Mucosa of rectum (tissue), 2 donors: Measurements from ENCODE around the gene PAK5.
"Not testable (repeated sequence)": the region's sequence is repeated elsewhere in the genome, so short reads cannot be mapped to it uniquely, and the experiment has no call there.

Experiments used
- H3K27ac ChIP-seq, 2 donors: one replicate each; pipeline ENCODE4 v1.7.0; 2013; ENCODE audit warnings: inconsistent platforms in 2 of 2, low read depth in 2 of 2, low read length in 2 of 2
- H3K27me3 ChIP-seq, 2 donors: one replicate each; pipeline ENCODE4 v1.7.0; 2013; ENCODE audit warnings: low read length in 2 of 2; ENCODE audit not compliant: control insufficient read depth in 2 of 2, insufficient read depth in 2 of 2
- H3K36me3 ChIP-seq, 2 donors: one replicate each; pipeline ENCODE4 v1.7.0; 2013; ENCODE audit warnings: low read length in 2 of 2; ENCODE audit not compliant: control insufficient read depth in 2 of 2, insufficient read depth in 2 of 2
- H3K4me1 ChIP-seq, 2 donors: one replicate each; pipeline ENCODE4 v1.7.0; 2013; ENCODE audit warnings: low read length in 2 of 2, mild to moderate bottlenecking in 1 of 2; ENCODE audit not compliant: control insufficient read depth in 2 of 2, insufficient read depth in 2 of 2
- H3K4me3 ChIP-seq, 2 donors: one replicate each; pipeline ENCODE4 v1.7.0; 2013; ENCODE audit warnings: low read length in 2 of 2
- H3K9ac ChIP-seq, 2 donors: one replicate each; pipeline ENCODE4 v1.7.0; 2013; ENCODE audit warnings: low read length in 2 of 2, low read depth in 1 of 2, mild to moderate bottlenecking in 1 of 2
- H3K9me3 ChIP-seq, 2 donors: one replicate each; pipeline ENCODE4 v1.7.0; 2013; ENCODE audit warnings: low read length in 2 of 2; ENCODE audit not compliant: control insufficient read depth in 2 of 2
- donor health status: healthy.
- donor health status: Normal muscosa, but diverticular disease.

Gene PAK5

GRCh38 chr20:9660236-9660868 lies 178.5 kb downstream of the PAK5 start:
- no peak overlapping the region for H3K27ac ChIP-seq
- no peak overlapping the region for H3K4me3 ChIP-seq
- H3K9me3 ChIP-seq = no peaks in the 10 kb centered on the region
- H3K36me3 ChIP-seq = no peaks in the 10 kb centered on the region
- H3K27me3 ChIP-seq = no peaks in the 10 kb centered on the region
- no peaks in the 10 kb centered on the region for H3K4me1 ChIP-seq
- no peak overlapping the region for H3K9ac ChIP-seq

GRCh38 chr20:9647741-9648140 lies 191.1 kb downstream of the PAK5 start:
- Histone ChIP-seq H3K27ac (no peak overlapping the region), H3K9ac (no peak overlapping the region), H3K27me3 (peaks cover 0 to 3% of the 10 kb centered on the region in 2 donors), H3K9me3 (no peaks in the 10 kb centered on the region), H3K4me3 (no peak overlapping the region), H3K36me3 (no peaks in the 10 kb centered on the region), H3K4me1 (no peaks in the 10 kb centered on the region)

- Histone ChIP-seq H3K4me1 (no peaks in the 10 kb centered on the region), H3K4me3 (no peak overlapping the region), H3K27me3 (peaks cover 0 to 3% of the 10 kb centered on the region in 2 donors), H3K9me3 (no peaks in the 10 kb centered on the region), H3K36me3 (no peaks in the 10 kb centered on the region), H3K27ac (no peak overlapping the region), H3K9ac (no peak overlapping the region)
These were observed 192.5 kb downstream of the PAK5 start for GRCh38 chr20:9646375-9646774.

- H3K27ac ChIP-seq = no peak overlapping the region
- H3K4me1 ChIP-seq = no peaks in the 10 kb centered on the region
- no peaks in the 10 kb centered on the region for H3K36me3 ChIP-seq
- H3K9me3 ChIP-seq = no peaks in the 10 kb centered on the region
- no peak overlapping the region for H3K9ac ChIP-seq
- no peaks in the 10 kb centered on the region for H3K27me3 ChIP-seq
- no peak overlapping the region for H3K4me3 ChIP-seq
These were observed 196.0 kb downstream of the PAK5 start for GRCh38 chr20:9642882-9643281.

- H3K4me3 ChIP-seq, H3K36me3 ChIP-seq, H3K27ac ChIP-seq, H3K9me3 ChIP-seq, H3K27me3 ChIP-seq, H3K4me1 ChIP-seq, H3K9ac ChIP-seq: not testable (repeated sequence)
These were observed 197.3 kb downstream of the PAK5 start for GRCh38 chr20:9641499-9642000.

GRCh38 chr20:9637889-9638288 lies 201.0 kb downstream of the PAK5 start:
- Histone ChIP-seq H3K36me3 (no peaks in the 10 kb centered on the region), H3K9ac (no peak overlapping the region), H3K27me3 (no peaks in the 10 kb centered on the region), H3K9me3 (no peaks in the 10 kb centered on the region), H3K4me1 (no peaks in the 10 kb centered on the region), H3K4me3 (no peak overlapping the region), H3K27ac (no peak overlapping the region)

- H3K9ac ChIP-seq = no peak overlapping the region
These were observed 203.1 kb downstream of the PAK5 start for GRCh38 chr20:9635750-9636149.

GRCh38 chr20:9634327-9634726 lies 204.5 kb downstream of the PAK5 start:
- H3K9ac ChIP-seq = no peak overlapping the region
- H3K36me3 ChIP-seq = no peaks in the 10 kb centered on the region
- H3K27ac ChIP-seq = no peak overlapping the region
- no peaks in the 10 kb centered on the region for H3K4me1 ChIP-seq
- H3K27me3 ChIP-seq = no peaks in the 10 kb centered on the region
- no peak overlapping the region for H3K4me3 ChIP-seq
- no peaks in the 10 kb centered on the region for H3K9me3 ChIP-seq

More at GRCh38 chr20:9635750-9636149, 203.1 kb downstream of the PAK5 start:
- Histone ChIP-seq H3K36me3 (no peaks in the 10 kb centered on the region), H3K4me3 (no peak overlapping the region), H3K27me3 (no peaks in the 10 kb centered on the region), H3K4me1 (no peaks in the 10 kb centered on the region), H3K9me3 (no peaks in the 10 kb centered on the region), H3K27ac (no peak overlapping the region)

GRCh38 chr20:9632991-9633390 lies 205.9 kb downstream of the PAK5 start:
- H3K4me3 ChIP-seq = no peak overlapping the region
- H3K4me1 ChIP-seq = no peaks in the 10 kb centered on the region
- no peak overlapping the region for H3K9ac ChIP-seq
- H3K27me3 ChIP-seq = no peaks in the 10 kb centered on the region
- no peak overlapping the region for H3K27ac ChIP-seq
- H3K9me3 ChIP-seq = no peaks in the 10 kb centered on the region
- H3K36me3 ChIP-seq = no peaks in the 10 kb centered on the region

- Histone ChIP-seq H3K4me1 (no peaks in the 10 kb centered on the region), H3K36me3 (no peaks in the 10 kb centered on the region), H3K27me3 (no peaks in the 10 kb centered on the region), H3K4me3 (no peak overlapping the region), H3K9me3 (no peaks in the 10 kb centered on the region), H3K27ac (no peak overlapping the region), H3K9ac (no peak overlapping the region)
These were observed 206.6 kb downstream of the PAK5 start for GRCh38 chr20:9632265-9632664.
